Measurements from ENCODE around the gene GOLGA8B. TPM values are rescaled to one million over a fixed set of nuclear protein-coding genes. Genes with fewer than 3 reads are reported as not detected.
"Not testable (repeated sequence)": the region's sequence is repeated elsewhere in the genome, so short reads cannot be mapped to it uniquely, and the experiment has no call there.

The GOLGA8B gene
- total and polyA plus RNA-seq, 2 experiments from 2014 or later, result 13.5 to 19.8 TPM

DNA sequence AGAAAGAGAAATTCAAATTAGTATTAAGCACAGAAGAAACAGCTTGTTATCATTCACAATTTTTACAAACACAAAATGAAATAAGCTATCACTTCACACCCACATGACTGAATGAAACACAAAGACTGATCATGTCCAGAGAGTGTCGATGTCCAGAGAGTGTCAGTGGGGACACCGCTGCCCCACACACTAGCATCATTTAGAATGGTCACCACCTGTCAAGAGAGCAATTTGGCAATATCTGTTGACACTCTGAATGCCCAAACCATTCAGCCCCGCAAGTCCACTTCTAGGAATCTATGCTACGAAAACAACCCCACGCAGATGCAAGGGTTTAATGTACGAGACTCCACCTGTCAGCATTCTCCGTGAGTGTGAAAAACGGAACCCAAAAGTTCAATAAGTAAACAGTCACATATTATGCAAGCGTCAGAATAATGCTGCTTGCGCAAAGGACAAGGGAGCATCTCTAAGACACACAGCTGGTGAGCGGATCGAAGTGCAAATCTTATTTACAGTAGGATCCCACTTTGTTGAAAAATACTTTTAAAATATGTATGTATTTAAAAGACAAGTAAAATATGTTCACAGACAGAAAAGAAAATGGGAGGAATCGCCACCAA lies 11.3 kb downstream of the GOLGA8B start:
- H3K9me3 ChIP-seq (ENCODE audit: low read depth); H3K4me3 ChIP-seq; H3K9ac ChIP-seq; in situ Hi-C loops (cut with MboI); H2AFZ ChIP-seq; H3F3A ChIP-seq (ENCODE audit: insufficient read depth); H3K4me1 ChIP-seq (ENCODE audit: insufficient read depth); DNase-seq; H3K4me2 ChIP-seq (ENCODE audit: unreplicated experiment); H3K36me3 ChIP-seq (ENCODE audit: low read depth); H3K27ac ChIP-seq; H3K9me2 ChIP-seq (ENCODE audit: insufficient read depth); H3K27me3 ChIP-seq (replicated peaks; ENCODE audit: insufficient read depth); H4K20me1 ChIP-seq (ENCODE audit: insufficient read depth); H3K79me2 ChIP-seq (ENCODE audit: insufficient read depth): not testable (repeated sequence)
- 76% methylated on average over 13 of the region's 13 CpGs for WGBS, 2 experiments (ENCODE audit: low coverage in 1 of 2, low lambda C conversion rate in 2 of 2, missing lambda C conversion rate in 2 of 2)

DNA sequence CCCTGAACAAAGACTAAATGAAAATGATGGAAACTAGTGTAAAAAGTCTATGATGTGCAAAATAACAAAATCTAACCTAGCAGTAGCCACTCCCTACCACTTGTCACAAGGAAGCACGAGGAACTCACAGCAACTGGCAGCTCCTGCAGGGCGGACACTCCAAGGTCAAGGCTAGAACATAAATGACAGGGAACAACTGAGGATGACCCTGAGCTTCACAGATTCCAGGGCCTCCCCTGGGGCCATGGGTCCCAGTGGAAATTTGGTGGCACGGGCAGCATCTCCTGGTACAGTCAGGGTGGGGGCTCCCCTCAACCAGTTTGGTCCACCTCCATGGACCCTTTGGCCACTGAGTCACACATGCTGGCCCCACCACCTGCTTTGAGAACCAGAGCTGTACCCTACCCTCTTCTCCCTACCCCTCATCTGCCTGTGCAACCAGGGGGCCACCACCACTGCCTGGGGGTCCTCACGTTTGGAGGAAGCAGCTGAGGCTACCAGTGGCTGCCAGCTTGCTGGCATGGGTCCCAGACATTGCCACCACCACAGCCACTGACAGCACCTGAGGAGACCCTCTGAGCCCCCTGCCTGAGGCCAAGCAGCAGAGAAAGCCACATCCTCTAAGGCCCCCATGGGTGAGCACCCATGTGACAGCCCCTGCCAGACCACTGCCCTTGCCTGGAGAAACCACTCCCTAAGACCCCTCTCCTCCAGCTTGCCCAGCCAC lies 13.6 kb downstream of the GOLGA8B start:
- H3K27ac ChIP-seq; H3K79me2 ChIP-seq (ENCODE audit: insufficient read depth); H3K9ac ChIP-seq; H3K4me3 ChIP-seq; H3K9me3 ChIP-seq (ENCODE audit: low read depth); H3K36me3 ChIP-seq (ENCODE audit: low read depth); H3K27me3 ChIP-seq (replicated peaks; ENCODE audit: insufficient read depth); H4K20me1 ChIP-seq (ENCODE audit: insufficient read depth); in situ Hi-C loops (cut with MboI); H3K4me2 ChIP-seq (ENCODE audit: unreplicated experiment); H3K9me2 ChIP-seq (ENCODE audit: insufficient read depth); H3K4me1 ChIP-seq (ENCODE audit: insufficient read depth); DNase-seq; H2AFZ ChIP-seq; H3F3A ChIP-seq (ENCODE audit: insufficient read depth): not testable (repeated sequence)
- 73 to 90% methylated on average over 4 of the region's 4 CpGs for WGBS, 2 experiments (ENCODE audit: low coverage in 1 of 2, low lambda C conversion rate in 2 of 2, missing lambda C conversion rate in 2 of 2)

DNA sequence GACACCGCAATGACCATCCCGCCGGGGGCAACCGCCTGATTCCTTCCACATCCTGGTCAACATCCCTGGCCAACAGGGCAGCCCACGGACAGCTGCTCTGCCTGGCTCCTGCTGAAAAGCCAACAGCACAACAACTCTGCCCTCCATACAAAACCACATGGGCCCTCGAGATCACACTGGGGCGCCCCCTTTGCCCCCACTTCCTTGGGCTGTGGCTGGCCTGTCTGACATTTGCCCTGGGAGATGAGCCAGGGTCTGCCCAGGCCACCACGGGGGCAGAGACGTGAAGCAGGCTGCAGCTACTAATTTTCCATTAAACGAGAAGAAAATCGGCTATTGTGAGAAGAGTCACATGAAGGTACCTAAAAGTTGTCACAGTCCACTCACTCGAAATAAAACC lies 16.3 kb downstream of the GOLGA8B start:
- H3K79me2 ChIP-seq (ENCODE audit: insufficient read depth); in situ Hi-C loops (cut with MboI); H4K20me1 ChIP-seq (ENCODE audit: insufficient read depth); H3F3A ChIP-seq (ENCODE audit: insufficient read depth); H3K4me1 ChIP-seq (ENCODE audit: insufficient read depth); H3K9me2 ChIP-seq (ENCODE audit: insufficient read depth); H3K4me2 ChIP-seq (ENCODE audit: unreplicated experiment); H3K9ac ChIP-seq; H2AFZ ChIP-seq; H3K9me3 ChIP-seq (ENCODE audit: low read depth); H3K27me3 ChIP-seq (replicated peaks; ENCODE audit: insufficient read depth); H3K4me3 ChIP-seq; H3K27ac ChIP-seq; DNase-seq; H3K36me3 ChIP-seq (ENCODE audit: low read depth): not testable (repeated sequence)
- 87 to 95% methylated on average over 6 to 7 of the region's 12 CpGs for WGBS, 2 experiments (ENCODE audit: low coverage in 1 of 2, low lambda C conversion rate in 2 of 2, missing lambda C conversion rate in 2 of 2)

DNA sequence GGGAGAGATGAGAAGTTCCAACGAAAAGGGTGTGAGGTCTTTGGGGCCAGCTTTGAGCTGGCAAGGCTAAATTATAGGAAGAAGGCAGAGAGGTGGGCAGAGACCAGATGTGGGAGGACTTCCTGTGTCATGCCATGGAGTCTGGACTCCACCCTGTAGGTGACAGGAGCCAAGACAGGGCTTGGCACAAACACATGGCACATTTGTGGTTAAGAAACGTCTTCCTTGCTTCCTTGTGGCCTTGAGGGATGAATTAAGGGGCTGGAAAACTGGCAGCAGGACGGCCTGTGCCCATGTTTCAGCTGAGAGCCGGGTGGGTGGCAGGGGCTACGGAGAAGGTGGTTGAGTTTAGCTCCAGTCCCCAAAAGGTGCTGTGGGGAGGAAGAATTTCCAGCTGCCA lies 18.7 kb downstream of the GOLGA8B start:
- H3K9me2 ChIP-seq (ENCODE audit: insufficient read depth); H3K9me3 ChIP-seq (ENCODE audit: low read depth); H3K79me2 ChIP-seq (ENCODE audit: insufficient read depth); H3K4me3 ChIP-seq; H3K27ac ChIP-seq; H3K4me2 ChIP-seq (ENCODE audit: unreplicated experiment); DNase-seq; H3K27me3 ChIP-seq (replicated peaks; ENCODE audit: insufficient read depth); H3F3A ChIP-seq (ENCODE audit: insufficient read depth); H3K4me1 ChIP-seq (ENCODE audit: insufficient read depth); H3K36me3 ChIP-seq (ENCODE audit: low read depth); H2AFZ ChIP-seq; H4K20me1 ChIP-seq (ENCODE audit: insufficient read depth); H3K9ac ChIP-seq; in situ Hi-C loops (cut with MboI): not testable (repeated sequence)
- 74 to 76% methylated on average over 5 of the region's 5 CpGs for WGBS, 2 experiments (ENCODE audit: low coverage in 1 of 2, low lambda C conversion rate in 2 of 2, missing lambda C conversion rate in 2 of 2)

DNA sequence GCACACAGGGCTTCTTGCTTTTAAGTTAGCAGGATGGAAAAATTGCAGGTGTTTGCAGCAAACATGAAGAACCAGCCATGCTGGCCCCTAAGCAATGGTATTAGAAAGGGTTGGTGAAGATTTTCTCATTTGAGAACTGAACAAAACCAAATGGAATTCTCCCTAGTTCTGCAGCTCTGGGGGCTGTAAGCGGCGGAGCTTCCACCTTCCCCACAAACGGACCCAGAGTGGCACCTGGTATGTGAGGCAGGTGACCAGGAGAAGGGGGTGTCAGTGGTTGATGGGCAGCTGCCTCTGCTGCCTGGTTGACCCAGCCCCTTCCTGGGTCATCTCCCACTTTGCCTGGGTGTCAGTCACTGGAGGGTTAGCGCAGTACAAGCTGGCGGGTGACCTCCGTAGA lies 22.6 kb downstream of the GOLGA8B start:
- H3K4me3 ChIP-seq; H3K4me1 ChIP-seq (ENCODE audit: insufficient read depth); H2AFZ ChIP-seq; H3K79me2 ChIP-seq (ENCODE audit: insufficient read depth); H3K27me3 ChIP-seq (replicated peaks; ENCODE audit: insufficient read depth); in situ Hi-C loops (cut with MboI); H3K9ac ChIP-seq; H3K36me3 ChIP-seq (ENCODE audit: low read depth); DNase-seq; H3K9me2 ChIP-seq (ENCODE audit: insufficient read depth); H3K27ac ChIP-seq; H3K9me3 ChIP-seq (ENCODE audit: low read depth); H3K4me2 ChIP-seq (ENCODE audit: unreplicated experiment); H3F3A ChIP-seq (ENCODE audit: insufficient read depth); H4K20me1 ChIP-seq (ENCODE audit: insufficient read depth): not testable (repeated sequence)
- WGBS, 2 experiments (ENCODE audit: low coverage in 1 of 2, low lambda C conversion rate in 2 of 2, missing lambda C conversion rate in 2 of 2), result 93 to 94% methylated on average over 3 of the region's 6 CpGs

DNA sequence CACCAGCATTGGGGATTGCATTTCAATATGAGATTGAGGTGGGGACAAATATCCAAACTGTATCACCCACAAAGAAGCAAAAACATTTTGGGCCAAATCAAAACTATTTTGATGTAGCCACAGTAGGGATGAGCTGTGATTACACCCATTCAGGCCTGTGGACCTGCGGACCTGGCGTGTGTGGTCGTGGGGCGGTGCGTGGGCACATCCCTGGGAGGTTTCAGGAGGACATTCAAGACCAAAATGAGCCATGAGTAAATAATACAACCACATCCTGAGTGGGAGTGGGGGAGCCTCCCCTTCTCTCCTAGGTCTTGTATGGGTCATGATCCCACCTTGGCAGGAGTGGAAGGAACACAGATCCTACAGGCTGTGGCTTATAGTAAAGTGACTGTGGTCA lies 23.7 kb downstream of the GOLGA8B start:
- H3K4me1 ChIP-seq (ENCODE audit: insufficient read depth); H3K9ac ChIP-seq; H4K20me1 ChIP-seq (ENCODE audit: insufficient read depth); H3K4me2 ChIP-seq (ENCODE audit: unreplicated experiment); H3K27me3 ChIP-seq (replicated peaks; ENCODE audit: insufficient read depth); DNase-seq; H3K4me3 ChIP-seq; in situ Hi-C loops (cut with MboI); H3K9me3 ChIP-seq (ENCODE audit: low read depth); H3F3A ChIP-seq (ENCODE audit: insufficient read depth); H3K9me2 ChIP-seq (ENCODE audit: insufficient read depth); H3K36me3 ChIP-seq (ENCODE audit: low read depth); H3K27ac ChIP-seq; H2AFZ ChIP-seq; H3K79me2 ChIP-seq (ENCODE audit: insufficient read depth): not testable (repeated sequence)
- WGBS, 2 experiments (ENCODE audit: low coverage in 1 of 2, low lambda C conversion rate in 2 of 2, missing lambda C conversion rate in 2 of 2), result 97 to 98% methylated on average over 5 of the region's 5 CpGs

DNA sequence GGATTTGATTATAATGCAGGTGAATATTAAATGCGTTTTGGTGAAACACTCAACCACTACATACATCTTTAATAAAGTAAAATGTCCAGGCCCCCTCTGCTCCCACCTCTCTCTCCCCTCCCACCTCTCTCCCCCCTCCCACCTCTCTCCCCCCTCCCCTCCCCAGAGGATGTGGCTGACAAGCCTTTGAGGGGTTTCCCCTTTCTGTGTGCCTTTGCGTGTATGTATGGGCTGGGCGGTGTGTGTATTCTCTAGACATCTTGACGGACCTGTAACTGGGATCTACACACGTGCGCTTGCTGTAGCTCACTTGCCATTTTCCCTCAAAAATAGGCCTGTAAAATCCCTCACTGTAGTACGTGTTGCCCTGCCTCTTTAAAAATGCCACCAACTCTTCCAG lies 28.3 kb downstream of the GOLGA8B start:
- in situ Hi-C loops (cut with MboI); H3K9me2 ChIP-seq (ENCODE audit: insufficient read depth); H3K4me1 ChIP-seq (ENCODE audit: insufficient read depth); DNase-seq; H3K9ac ChIP-seq; H2AFZ ChIP-seq; H3K4me2 ChIP-seq (ENCODE audit: unreplicated experiment); H3K27me3 ChIP-seq (replicated peaks; ENCODE audit: insufficient read depth); H3K27ac ChIP-seq; H4K20me1 ChIP-seq (ENCODE audit: insufficient read depth); H3F3A ChIP-seq (ENCODE audit: insufficient read depth); H3K79me2 ChIP-seq (ENCODE audit: insufficient read depth); H3K9me3 ChIP-seq (ENCODE audit: low read depth); H3K4me3 ChIP-seq; H3K36me3 ChIP-seq (ENCODE audit: low read depth): not testable (repeated sequence)
- WGBS, 2 experiments (ENCODE audit: low coverage in 1 of 2, low lambda C conversion rate in 2 of 2, missing lambda C conversion rate in 2 of 2), result 70% methylated on average over 3 of the region's 7 CpGs; no CpG with 5 or more reads in 1 of the 2 experiments

Data from GM23248 (cell line).